ENCODE measurements around the gene PIM3.
"Not testable (repeated sequence)": the region's sequence is repeated elsewhere in the genome, so short reads cannot be mapped to it uniquely, and the experiment has no call there.

Gene PIM3

DNA sequence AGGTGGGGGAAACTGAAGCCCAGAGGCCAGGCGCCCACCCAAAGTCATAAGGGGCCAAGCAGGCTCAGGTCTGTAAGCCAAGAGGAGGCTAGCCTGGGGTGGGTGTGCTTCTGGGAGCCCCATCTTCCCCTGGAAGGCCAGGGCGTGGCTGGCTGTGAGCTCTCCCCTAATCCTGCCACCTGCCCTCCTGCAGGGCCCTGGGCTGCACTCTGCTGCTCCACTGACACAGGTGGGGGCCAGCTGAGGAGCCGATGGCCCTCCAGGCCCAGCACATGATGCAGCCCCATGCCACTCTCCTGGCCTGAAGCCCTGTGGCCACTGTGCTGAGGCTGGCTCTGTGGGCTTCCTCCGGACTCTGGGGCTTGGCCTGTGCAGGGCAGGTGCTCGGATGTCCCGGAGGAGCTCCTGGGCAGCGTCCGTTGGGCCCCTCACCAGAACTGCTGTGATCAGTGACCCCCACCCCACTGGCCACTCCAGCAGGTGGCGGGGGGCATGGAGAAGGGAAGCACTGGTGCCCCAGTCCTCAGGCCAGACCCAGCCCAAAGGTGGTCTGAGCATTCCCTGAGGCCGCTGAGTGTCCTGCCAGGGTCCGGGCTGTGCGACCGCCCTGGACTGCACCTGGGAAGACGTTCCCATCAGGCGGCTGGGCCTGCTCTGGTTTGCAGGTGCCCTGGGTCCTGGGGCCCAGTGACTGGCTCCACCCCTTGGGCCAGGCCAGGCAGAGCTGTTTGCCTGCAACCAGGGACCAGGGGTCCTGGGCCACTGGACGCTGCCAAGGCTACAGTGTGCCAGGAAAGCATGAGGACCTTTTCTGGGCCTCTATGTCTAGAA lies 8.5 kb downstream of the PIM3 start:
- no peak for DNase-seq

DNA sequence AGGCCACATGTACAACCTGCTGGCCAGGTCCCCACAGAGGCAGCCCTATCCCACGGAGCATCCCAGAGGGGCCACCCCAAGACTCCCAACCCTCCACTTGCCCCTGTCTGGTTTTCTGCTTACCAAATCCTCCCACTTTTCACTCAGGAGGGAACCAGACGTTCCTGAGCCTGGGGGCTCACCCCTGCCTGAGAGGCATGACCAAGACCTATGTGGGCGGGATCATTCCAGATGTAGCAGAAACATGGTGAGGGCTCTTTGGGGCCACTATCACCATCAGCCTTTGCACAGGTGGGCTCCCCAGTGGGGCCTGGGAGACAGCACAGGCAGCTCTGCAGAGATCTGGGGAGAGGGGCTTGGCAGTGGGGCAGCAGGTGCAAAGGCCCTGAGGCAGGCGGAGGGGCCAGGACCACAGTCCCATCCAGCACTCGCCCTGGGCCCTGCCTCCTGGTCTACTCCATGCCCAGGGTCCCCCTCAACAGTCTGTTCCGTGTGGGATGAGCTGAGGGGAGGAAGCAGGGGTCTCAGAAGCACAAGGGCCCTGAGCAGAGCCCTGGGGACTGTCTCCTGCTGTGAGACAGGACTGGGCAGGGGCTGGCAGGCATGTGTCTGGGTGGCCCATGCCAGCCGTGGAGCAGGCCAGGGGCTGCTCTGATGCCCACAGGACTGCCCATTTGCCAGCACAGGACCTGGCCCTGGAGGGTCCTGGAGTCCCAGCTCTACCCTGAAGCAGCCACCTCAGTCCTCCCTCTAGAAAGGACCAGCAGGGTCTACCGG lies 9.4 kb downstream of the PIM3 start:
- DNase-seq, result no peak

DNA sequence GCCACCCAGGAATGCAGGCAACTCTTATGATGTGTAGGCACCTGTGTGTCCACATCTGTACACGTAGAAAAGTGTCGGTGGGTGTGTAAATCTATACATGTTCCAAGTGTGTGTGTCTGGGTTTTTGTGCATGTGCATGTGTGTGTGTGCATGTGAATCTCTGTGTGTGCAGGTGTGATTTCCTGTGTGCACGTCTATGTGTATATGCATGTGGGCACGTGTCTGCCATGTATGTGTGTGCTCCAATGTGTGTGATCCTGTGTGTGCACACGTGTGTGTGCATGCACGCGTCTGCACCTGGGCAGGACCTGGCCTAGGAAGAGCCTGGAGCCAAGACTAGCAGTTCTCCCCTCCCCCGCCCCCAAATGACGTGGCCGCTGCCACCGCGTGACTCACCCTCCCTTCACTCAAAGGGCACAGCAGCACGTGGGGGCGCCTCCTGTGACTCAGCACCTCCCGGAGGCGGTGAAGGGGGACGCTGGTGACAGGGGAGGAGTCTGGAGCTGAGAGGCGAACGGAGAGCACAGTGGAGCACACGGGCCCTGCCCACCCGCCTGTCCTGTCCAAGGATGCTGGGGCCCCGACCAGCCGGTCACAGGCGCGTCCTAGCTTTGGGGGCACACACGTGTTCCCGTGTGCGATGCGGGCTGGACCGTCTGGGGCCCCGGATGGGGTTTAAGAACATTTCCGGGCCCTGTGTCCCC lies 10.1 kb downstream of the PIM3 start:
- peak; percentile 85 for DNase-seq

DNA sequence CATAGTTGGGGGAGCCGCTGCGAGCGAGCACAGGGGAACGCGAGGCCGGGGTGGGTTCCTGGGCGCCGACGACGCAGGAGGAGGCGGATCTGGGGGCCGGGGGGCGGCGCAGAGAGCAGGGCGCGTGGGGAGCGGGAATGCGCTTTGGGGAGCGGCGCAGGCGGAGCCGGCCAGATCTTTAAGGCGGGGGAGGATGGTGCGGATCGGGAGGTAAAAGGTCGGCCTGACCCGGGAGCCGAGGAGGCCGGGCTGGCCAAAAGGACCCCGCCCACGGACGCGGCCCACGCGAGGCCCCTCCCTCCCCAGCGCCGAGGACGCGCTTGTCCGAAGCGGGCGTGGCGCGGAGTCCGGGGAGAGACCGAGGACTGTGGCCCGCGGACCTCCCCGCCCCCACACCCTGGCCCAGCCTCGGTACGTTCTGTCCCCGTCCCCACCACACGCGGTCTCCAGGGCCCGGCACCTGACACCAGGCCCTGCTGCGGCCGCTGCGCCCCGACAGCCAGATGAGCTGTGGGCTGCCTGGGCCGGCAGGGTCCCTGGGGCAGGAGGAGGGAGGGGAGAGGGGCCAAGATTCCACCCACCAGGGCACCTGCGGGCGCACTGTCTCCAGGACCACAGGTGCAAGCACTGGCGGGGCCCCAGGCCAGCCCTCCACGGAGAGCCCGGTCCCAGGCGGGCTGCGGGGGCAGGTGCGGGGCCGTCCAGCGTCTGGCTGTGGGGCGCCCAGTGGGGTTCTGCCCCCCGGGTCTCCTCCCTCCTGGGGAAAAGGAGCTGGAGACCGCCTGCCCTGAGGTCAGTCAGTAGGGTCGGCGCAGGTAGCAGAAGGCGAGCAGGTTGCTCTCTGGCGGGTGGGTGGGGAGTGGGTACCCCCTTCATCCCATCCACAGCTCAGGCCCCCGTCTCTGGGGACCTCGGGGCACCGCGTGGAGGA lies 10.9 kb downstream of the PIM3 start:
- no peak for DNase-seq

DNA sequence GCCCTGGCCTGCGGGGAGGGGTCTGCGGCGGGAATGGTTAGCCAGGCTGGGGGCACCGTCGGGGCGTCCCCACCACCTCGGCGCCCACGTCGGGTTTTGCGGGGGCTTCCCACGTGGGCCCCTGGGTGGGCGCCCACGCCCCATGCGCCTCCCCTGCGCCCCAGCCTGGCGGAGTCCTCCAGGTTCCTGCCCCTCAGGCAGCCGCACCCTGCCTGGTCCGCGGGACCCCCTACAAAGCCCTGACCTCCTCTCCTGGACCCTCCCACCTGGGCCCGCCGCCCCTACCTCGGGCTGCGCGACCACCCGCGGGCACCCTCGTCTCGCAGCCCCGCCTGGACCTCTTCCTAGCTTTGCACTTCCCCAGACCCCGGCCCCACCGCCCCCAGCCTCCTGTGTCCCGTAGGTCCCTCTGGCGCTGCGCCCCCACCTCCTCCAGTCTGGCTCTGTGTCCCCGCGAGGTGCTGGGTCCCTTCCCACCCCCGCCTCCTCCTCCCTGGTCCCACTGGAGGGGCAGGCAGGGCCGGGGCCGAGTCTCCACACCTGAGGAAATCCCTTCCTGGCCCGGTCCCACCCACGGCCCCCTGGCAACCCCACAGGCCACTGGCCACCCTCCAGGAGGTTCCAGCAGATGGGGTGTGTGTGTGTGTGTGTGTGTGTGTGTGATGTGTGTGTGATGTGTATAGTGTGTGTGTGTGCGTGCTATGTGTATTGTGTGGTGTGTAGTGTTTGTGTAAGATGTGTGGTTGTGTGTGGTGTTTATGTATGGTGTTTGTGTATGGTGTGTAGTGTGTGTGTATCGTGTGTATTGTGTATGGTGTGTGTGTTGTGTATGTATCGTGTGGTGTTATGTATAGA lies 11.8 kb downstream of the PIM3 start:
- no peak for DNase-seq

DNA sequence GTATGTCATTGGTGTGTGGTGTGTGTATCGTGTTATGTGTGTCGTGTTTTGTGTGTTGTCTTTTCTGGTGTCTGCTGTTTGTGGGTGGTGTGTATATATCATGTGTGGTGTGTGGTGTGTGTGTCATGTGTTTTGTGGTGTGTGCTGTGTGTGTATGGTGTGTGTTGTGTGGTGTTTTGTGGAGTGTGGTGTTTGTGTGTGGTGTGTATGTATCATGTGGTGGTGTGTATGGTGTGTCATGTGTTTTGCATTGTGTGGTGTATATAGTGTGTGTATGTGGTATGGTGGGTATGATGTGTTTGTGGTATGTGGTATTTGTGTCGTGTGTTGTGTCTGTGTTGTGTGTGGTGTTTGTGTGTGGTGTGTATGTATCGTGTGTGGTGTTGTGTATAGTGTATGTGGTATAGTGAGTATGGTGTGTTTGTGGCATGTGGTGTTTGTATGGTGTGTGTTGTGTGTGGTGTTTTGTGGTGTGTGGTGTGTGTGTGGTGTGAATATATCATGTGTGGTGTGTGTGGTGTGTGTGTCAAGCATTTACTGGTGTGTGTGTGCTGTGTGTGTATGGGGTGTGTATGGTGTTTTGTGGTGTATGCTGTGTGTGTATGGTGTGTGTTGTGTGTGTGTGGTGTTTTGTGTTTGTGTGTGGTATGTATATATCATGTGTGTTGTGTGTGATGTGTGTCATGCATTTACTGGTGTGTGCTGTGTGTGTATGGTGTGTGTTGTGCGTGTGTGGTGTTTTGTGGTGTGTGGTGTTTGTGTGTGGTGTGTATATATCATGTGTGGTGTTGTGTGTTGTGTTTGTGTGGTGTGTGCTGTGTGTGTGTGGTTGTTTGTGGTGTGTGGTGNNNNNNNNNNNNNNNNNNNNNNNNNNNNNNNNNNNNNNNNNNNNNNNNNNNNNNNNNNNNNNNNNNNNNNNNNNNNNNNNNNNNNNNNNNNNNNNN lies 12.7 kb downstream of the PIM3 start:
- no peak for DNase-seq

DNA sequence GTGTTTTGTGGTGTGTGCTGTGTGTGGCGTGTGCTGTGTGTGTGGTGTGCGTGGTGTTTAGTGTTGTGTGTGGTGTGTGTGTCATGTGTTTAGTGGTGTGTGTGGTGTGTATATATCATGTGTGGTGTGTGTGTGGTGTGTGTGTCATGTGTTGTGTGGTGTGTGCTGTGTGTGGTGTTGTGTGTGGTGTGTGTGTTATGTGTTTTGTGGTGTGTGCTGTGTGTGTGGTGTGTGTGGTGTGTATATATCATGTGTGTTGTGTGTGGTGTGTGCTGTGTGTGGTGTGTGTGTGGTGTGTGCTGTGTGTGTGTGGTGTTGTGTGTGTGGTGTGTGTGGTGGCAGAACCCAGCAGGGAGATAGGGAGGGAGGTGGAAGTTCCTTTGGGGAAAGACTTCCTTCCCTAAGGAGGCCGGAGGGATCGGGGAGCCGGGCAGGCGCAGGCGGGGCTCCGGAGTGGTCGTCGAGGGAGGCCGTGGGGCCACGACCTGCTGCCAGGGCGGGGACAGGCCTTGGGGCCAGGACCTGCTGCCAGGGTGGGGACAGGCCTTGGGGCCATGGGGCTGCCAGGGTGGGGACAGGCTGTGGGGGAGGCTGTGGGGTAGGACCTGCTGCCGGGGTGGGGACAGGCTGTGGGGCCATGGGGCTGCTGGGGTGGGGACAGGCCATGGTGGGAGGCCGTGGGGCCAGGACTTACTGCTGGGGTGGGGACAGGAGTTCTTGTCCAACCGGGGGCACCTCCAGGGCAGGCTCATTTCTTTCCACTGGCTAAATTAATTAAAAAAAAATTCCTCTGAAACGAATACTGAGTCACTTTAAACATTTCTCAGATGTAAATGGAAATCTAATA lies 15.2 kb downstream of the PIM3 start:
- DNase-seq, result no peak

DNA sequence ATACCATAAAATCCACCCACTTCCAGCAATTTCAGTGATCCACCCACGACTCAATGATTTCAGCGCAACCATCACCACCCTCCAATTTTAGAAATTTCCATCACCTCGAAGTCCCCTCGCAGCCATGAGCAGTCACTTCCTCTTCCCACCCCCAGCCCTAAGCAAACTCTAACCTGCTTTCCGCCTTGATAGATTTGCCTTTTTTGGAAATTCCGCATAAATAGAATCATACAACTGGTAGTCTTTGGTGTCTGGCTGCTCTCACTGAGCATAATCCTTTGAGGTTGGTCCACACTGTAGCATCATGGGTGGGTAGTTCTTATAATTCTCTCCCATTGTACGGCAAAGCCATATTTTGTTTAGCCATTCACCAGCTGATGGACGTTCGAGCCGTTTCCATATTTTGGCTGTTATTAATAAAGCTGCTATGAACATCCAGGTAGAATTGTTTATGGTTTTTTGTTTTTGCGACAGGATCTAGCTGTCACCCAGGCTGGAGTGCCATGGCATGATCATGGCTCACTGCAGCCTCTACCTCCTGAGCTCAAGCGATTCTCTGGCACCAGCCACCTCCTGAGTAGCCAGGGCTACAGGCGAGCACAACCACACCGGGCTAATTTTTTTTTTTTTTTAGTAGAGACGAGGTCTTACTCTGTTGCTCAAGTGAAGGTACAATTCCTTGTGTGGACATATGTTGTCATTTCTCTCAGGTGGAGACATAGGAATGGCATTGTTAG lies 16.0 kb downstream of the PIM3 start:
- DNase-seq, result no peak

DNA sequence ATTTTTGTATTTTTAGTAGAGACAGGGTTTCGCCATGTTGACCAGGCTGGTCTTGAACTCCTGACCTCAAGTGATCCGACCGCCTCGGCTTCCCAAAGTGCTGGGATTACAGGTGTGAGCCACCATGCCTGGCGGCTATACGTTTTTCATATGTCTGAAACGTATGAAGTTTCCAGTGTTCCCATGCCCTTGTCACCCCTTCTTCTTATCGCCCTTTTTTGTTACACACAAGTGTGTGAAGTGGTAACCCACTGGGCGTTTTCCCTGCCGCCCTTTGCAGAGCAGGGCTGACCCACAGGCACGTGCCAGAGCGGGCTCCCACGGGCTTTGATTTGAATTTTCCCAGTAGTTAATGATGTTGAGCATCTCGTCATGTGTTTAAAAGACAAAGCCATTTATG lies 17.0 kb downstream of the PIM3 start:
- DNase-seq, result no peak

DNA sequence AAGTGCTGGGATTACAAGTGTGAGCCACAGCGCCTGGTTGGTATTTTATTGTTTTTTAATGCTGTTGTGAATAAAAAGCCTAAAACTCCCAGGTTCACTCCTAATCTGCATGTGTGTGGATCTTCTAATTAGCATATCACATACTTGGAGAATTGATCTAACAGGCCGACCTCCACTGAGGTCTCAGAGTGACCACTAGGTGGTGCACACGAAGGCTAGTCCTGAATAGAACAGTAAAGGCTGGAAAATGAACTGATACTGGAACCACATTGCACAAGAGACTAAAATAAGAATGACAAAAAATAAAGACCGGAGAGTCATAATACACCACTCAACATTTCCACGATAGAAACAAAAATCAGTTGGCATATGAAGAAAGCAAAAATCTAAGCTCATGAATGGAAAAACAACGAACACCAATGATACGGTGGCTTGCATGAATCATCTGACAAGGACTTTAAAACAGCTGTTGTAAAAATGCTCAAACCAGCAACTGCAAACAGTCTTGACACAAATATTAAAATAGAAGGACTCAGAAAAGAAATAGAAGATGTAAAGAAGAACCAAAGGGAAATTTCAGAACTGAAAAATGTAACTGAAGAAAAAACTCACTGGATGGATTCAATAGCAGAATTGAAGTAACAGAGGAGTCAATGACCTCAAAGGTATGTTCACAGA lies 19.2 kb downstream of the PIM3 start:
- no peak for DNase-seq

DNA sequence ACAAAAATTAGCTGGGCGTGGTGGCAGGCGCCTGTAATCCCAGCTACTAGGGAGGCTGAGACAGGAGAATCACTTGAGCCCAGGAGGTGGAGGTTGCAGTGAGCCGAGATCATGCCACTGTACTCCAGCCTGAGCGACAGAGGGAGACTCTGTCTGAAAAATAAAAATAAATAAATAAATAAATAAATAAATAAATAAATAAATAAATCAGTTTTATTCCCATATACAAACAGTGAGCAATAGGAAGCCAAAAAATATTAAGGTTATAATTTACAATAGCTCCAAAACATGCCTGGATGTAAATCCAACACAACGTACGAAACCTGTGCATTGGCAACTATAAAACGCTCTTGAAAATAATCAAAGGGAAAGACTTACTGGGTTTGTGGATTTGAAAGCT lies 21.2 kb downstream of the PIM3 start:
- DNase-seq, result not testable (repeated sequence)

DNA sequence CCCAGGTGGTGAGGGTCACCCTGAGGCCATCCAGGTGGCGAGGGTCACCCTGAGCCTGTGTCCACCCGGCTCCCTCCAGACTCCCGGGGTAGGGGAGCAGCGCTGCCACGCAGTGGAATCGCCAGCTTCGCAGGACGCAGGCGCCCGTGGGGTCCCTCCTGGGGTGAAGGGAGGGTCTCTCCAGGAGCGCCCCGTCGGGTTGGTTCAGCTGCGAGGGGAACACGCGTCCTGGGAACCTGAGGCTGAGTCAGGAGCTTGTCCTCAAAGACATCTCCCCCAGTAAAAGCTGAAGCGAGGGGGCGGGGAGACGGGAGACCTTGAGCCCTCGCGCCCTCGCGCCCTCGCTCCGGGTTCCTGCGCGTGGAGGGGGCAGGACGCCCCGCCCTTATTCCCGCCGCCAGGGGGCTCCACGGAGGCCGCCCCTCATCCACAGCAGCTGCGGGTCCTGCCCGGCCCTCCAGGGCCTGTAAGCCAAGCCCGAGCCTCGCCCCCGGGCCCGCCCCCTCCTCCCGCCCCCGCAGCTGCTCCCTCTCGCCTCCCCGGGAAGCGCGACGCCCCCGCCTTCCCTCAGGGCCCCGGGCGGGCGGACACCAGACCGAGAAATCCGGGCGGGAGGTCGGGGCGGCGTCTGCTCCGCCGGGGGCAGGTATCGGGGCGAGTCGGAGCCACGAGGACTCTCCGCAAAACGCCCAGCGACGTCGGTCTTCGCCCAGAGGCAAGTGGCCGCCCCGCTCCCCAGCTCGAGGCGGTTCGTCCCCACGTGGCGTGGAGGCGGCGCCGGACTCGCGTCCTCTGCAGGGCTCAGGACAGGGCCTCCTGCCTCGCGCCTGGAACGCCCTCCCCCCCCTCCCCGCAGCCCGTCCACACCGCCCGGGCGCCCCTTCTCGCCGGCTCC lies 22.8 kb downstream of the PIM3 start:
- no peak for DNase-seq

DNA sequence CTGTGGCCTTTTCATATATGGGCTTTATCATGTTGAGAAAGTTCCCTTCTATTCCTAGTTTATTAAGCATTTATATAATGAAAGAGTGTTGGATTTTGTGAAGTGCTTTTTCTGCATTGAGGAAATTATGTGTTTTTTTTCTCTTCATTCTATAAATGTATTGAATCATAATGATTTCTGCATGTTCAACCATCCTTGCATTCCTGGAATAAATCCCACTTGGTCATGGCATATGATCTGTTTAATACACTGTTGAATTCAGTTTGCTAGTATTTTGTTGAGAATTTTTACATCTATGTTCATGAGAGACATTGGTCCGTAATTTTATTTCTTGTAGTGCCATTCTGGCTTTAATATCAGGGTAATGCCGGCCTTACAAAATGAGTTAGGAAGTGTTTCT lies 25.8 kb downstream of the PIM3 start:
- DNase-seq, result no peak

DNA sequence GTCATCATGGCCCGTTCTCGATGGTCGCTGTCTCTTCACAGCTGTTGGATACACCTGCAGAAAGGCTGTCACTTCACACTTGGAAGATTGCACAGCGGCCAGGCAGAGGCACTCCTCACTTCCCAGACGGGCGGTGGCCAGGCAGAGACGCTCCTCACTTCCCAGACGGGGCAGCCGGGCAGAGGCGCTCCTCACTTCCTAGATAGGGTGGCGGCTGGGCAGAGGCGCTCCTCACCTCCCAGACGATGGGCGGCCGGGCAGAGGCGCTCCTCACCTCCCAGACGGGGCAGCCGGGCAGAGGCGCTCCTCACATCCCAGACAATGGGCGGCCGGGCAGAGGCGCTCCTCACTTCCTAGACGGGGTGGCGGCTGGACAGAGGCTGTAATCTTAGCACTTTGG lies 29.3 kb downstream of the PIM3 start:
- DNase-seq, result not testable (repeated sequence)

DNA sequence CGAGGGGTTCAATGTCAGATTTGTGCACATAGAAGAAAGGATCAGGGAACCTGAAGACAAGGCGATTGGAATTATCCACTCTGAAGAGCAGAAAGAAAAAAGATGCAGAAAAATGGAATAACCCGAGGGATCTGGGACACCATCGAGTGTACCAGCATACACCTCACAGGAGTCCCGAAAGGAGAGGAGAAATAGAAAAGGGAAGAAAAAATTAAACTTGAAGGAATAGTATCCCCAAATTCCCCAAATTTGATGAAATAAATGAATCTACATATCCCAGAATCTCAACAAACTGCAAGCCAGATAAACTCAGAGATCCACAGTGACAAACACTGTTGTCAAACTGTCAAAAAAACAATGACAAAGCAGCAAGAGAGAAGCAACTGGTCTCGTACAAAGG lies 30.6 kb downstream of the PIM3 start:
- DNase-seq, result no peak

DNA sequence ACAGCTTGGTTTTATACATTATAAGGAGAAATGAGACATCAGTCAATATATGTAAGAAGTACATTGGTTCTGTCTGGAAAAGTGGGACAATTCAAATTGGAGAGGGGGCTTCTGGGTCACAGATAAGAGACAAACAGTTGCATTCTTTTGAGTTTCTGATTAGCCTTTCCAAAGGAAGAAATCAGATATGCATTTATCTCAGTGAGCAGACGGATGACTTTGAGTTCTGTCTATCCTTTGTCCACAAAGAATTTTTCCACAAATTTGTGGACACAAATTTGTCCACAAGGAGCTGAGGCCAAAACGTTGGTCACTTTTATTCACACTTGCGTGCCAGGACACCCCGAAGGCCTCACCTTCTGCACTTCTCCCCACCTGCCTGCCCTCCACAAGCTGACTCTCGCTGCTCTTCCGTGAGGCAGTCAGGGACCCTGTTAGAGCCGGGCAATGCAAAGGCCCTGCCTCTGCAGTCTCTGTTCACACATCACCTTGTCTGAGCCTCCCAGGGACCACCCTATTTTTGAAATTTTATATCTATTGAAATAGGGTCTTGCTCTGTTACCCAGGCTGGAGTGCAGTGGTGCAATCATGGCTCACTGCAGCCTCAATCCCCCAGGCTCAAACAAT lies 31.4 kb downstream of the PIM3 start:
- DNase-seq, result no peak
